CD8-positive, alpha-beta memory T cell (primary cell): ENCODE measurements around the gene RPL31. TPM values are rescaled to one million over a fixed set of nuclear protein-coding genes. Genes with fewer than 3 reads are reported as not detected.
"Not testable (repeated sequence)": the region's sequence is repeated elsewhere in the genome, so short reads cannot be mapped to it uniquely, and the experiment has no call there.

ENCODE experiments used
- CTCF ChIA-PET: fragments of 350-600 bp; sonication (Branson Sonifier 250); formaldehyde crosslinking; loops from one replicate; lab custom pipeline; 2021; ENCODE audit warnings: antibody characterized with exemption; lab: Charles Lee
- POLR2A ChIA-PET: fragments of 350-600 bp; sonication (Branson Sonifier 250); formaldehyde crosslinking; loops from one replicate; lab custom pipeline; 2021; ENCODE audit warnings: antibody characterized with exemption; lab: Charles Lee
- DNase-seq, 5 donors: peaks; one replicate each; pipeline versions ENCODE4 v3.0.0 to v3.0.0-alpha.2; 2020 to 2022; ENCODE audit warnings: mixed read lengths in 1 of 5
- H3K27ac ChIP-seq: one replicate; pipeline ENCODE4 v1.7.0; 2013; ENCODE audit warnings: low read depth, mild to moderate bottlenecking, low read length, moderate library complexity
- H3K27me3 ChIP-seq: 2 replicates; pipeline ENCODE4 v1.7.0; 2013; ENCODE audit warnings: low read length, mild to moderate bottlenecking; ENCODE audit not compliant: insufficient read depth, poor library complexity, severe bottlenecking
- H3K36me3 ChIP-seq: 2 replicates; pipeline ENCODE4 v1.7.0; 2013; ENCODE audit warnings: mild to moderate bottlenecking, low read length, moderate library complexity; ENCODE audit not compliant: insufficient read depth
- H3K4me1 ChIP-seq: 2 replicates; pipeline ENCODE4 v1.7.0; 2013; ENCODE audit warnings: mild to moderate bottlenecking, low read length, moderate library complexity; ENCODE audit not compliant: insufficient read depth
- H3K4me3 ChIP-seq: 2 replicates; pipeline ENCODE4 v1.7.0; 2013; ENCODE audit warnings: mild to moderate bottlenecking, low read length
- H3K9me3 ChIP-seq: 2 replicates; pipeline ENCODE4 v1.7.0; 2013; ENCODE audit warnings: mild to moderate bottlenecking, low read length
- H3K27ac Mint-ChIP-seq, 8 donors: one replicate each; pipeline ENCODE4 v1.8.0; 2020 to 2021; ENCODE audit warnings: mixed read lengths in 8 of 8, mild to moderate bottlenecking in 6 of 8, inconsistent platforms in 3 of 8, moderate library complexity in 3 of 8
- H3K27me3 Mint-ChIP-seq, 2 donors: one replicate each; pipeline ENCODE4 v1.8.0; 2020 to 2021; ENCODE audit warnings: mixed read lengths in 2 of 2, mild to moderate bottlenecking in 1 of 2, moderate library complexity in 1 of 2
- H3K36me3 Mint-ChIP-seq, 3 donors: one replicate each; pipeline ENCODE4 v1.8.0; 2020 to 2021; ENCODE audit warnings: mixed read lengths in 3 of 3, inconsistent platforms in 1 of 3, mild to moderate bottlenecking in 1 of 3
- H3K4me1 Mint-ChIP-seq, 3 donors: one replicate each; pipeline ENCODE4 v1.8.0; 2020 to 2021; ENCODE audit warnings: mixed read lengths in 3 of 3, inconsistent platforms in 1 of 3, mild to moderate bottlenecking in 1 of 3
- H3K4me3 Mint-ChIP-seq, 7 donors: one replicate each; pipeline ENCODE4 v1.8.0; 2020 to 2021; ENCODE audit warnings: mixed read lengths in 7 of 7, mild to moderate bottlenecking in 6 of 7, moderate library complexity in 4 of 7, inconsistent platforms in 2 of 7
- H3K9me3 Mint-ChIP-seq, 5 donors: one replicate each; pipeline ENCODE4 v1.8.0; 2020 to 2022; ENCODE audit warnings: mixed read lengths in 5 of 5, mild to moderate bottlenecking in 3 of 5, moderate library complexity in 2 of 5, inconsistent platforms in 1 of 5
- polyA plus RNA-seq: library from polyadenylated mRNA; unstranded; fragments of 300-500 nt; fragmentation: Illumina TruSeq; gene quantifications from one replicate; pipeline ENCODE4 v1.2.3, GENCODE V29; 2021
- total RNA-seq, 2 experiments: library from RNA; stranded (reverse); gene quantifications; one replicate each; pipeline ENCODE4 v1.2.3, GENCODE V29; 2021

RPL31 gene
- total and polyA plus RNA-seq, 3 experiments from 2014 or later: 1,340 to 4,796 (median 1,381) TPM

- Histone ChIP-seq H3K9me3 (no peaks in the 10 kb centered on the region), H3K36me3 (no peaks in the 10 kb centered on the region), H3K27ac (no peak overlapping the region), H3K4me3 (no peak overlapping the region), H3K4me1 (no peaks in the 10 kb centered on the region), H3K27me3 (peaks cover 3% of the 10 kb centered on the region)
- peaks cover 0 to 2% (median 0%) of the 10 kb centered on the region in 5 donors for H3K9me3 Mint-ChIP-seq
- no peaks in the 10 kb centered on the region for H3K4me1 Mint-ChIP-seq
- peaks cover 6 to 17% of the 10 kb centered on the region in 2 donors for H3K27me3 Mint-ChIP-seq
- POLR2A ChIA-PET: no interaction called here
- CTCF ChIA-PET: no interaction called here
- DNase-seq: no peak
- H3K36me3 Mint-ChIP-seq: peaks cover 0 to 5% (median 0%) of the 10 kb centered on the region in 3 donors
- no peak overlapping the region for H3K4me3 Mint-ChIP-seq
- no peak overlapping the region for H3K27ac Mint-ChIP-seq
Measured at GRCh38 chr2:101047075-101047766, 45.1 kb downstream of the RPL31 start.

GRCh38 chr2:101047774-101048173 is 45.7 kb downstream of the RPL31 start:
- Mint-ChIP-seq H3K27me3 (peaks cover 6 to 16% of the 10 kb centered on the region in 2 donors), H3K9me3 (peaks cover 0 to 2% (median 0%) of the 10 kb centered on the region in 5 donors), H3K27ac (no peak overlapping the region), H3K4me3 (no peak overlapping the region), H3K36me3 (peaks cover 0 to 5% (median 0%) of the 10 kb centered on the region in 3 donors), H3K4me1 (no peaks in the 10 kb centered on the region)
- no peaks in the 10 kb centered on the region for H3K4me1 ChIP-seq
- peaks cover 3% of the 10 kb centered on the region for H3K27me3 ChIP-seq
- ChIA-PET POLR2A (no interaction called here), CTCF (no interaction called here)
- no peak for DNase-seq
- H3K9me3 ChIP-seq: no peaks in the 10 kb centered on the region
- no peaks in the 10 kb centered on the region for H3K36me3 ChIP-seq
- H3K4me3 ChIP-seq: no peak overlapping the region
- no peak overlapping the region for H3K27ac ChIP-seq

GRCh38 chr2:101048756-101049155 is 46.7 kb downstream of the RPL31 start:
- no peak overlapping the region for H3K27ac Mint-ChIP-seq
- Histone ChIP-seq H3K9me3 (no peaks in the 10 kb centered on the region), H3K36me3 (no peaks in the 10 kb centered on the region), H3K4me3 (no peak overlapping the region), H3K4me1 (no peaks in the 10 kb centered on the region), H3K27ac (no peak overlapping the region), H3K27me3 (peaks cover 3% of the 10 kb centered on the region)
- peaks cover 0 to 2% (median 0%) of the 10 kb centered on the region in 5 donors for H3K9me3 Mint-ChIP-seq
- CTCF ChIA-PET: no interaction called here
- H3K4me1 Mint-ChIP-seq: no peaks in the 10 kb centered on the region
- no peak overlapping the region for H3K4me3 Mint-ChIP-seq
- peaks cover 0 to 5% (median 0%) of the 10 kb centered on the region in 3 donors for H3K36me3 Mint-ChIP-seq
- POLR2A ChIA-PET: no interaction called here
- no peak for DNase-seq
- H3K27me3 Mint-ChIP-seq: peaks cover 6 to 12% of the 10 kb centered on the region in 2 donors

- H3K4me1 Mint-ChIP-seq, H3K9me3 Mint-ChIP-seq, H3K27ac Mint-ChIP-seq, POLR2A ChIA-PET, DNase-seq, H3K27ac ChIP-seq, CTCF ChIA-PET, H3K36me3 ChIP-seq, H3K9me3 ChIP-seq, H3K4me3 Mint-ChIP-seq, H3K4me3 ChIP-seq, H3K4me1 ChIP-seq, H3K27me3 ChIP-seq, H3K27me3 Mint-ChIP-seq, H3K36me3 Mint-ChIP-seq: not testable (repeated sequence)
Measured at GRCh38 chr2:101050886-101051285, 48.8 kb downstream of the RPL31 start.

GRCh38 chr2:101052147-101052546 is 50.1 kb downstream of the RPL31 start:
- no peak overlapping the region for H3K4me3 ChIP-seq
- H3K4me1 Mint-ChIP-seq: no peaks in the 10 kb centered on the region
- no peaks in the 10 kb centered on the region for H3K4me1 ChIP-seq
- POLR2A ChIA-PET: no interaction called here
- H3K9me3 ChIP-seq: no peaks in the 10 kb centered on the region
- no peaks in the 10 kb centered on the region for H3K27me3 ChIP-seq
- no peak overlapping the region for H3K4me3 Mint-ChIP-seq
- peaks cover 0 to 5% (median 0%) of the 10 kb centered on the region in 3 donors for H3K36me3 Mint-ChIP-seq
- no peak overlapping the region for H3K27ac ChIP-seq
- no peak overlapping the region for H3K27ac Mint-ChIP-seq
- peaks cover 0 to 2% (median 0%) of the 10 kb centered on the region in 5 donors for H3K9me3 Mint-ChIP-seq
- DNase-seq: no peak
- CTCF ChIA-PET: no interaction called here
- H3K27me3 Mint-ChIP-seq: peaks cover 0 to 4% of the 10 kb centered on the region in 2 donors
- no peaks in the 10 kb centered on the region for H3K36me3 ChIP-seq

- no peaks in the 10 kb centered on the region for H3K4me1 ChIP-seq
- Mint-ChIP-seq H3K9me3 (peaks cover 0 to 2% (median 0%) of the 10 kb centered on the region in 5 donors), H3K27ac (no peak overlapping the region), H3K4me3 (no peak overlapping the region), H3K27me3 (peaks cover 0 to 4% of the 10 kb centered on the region in 2 donors), H3K36me3 (peaks cover 0 to 5% (median 0%) of the 10 kb centered on the region in 3 donors), H3K4me1 (no peaks in the 10 kb centered on the region)
- ChIA-PET POLR2A (no interaction called here), CTCF (no interaction called here)
- no peaks in the 10 kb centered on the region for H3K27me3 ChIP-seq
- no peaks in the 10 kb centered on the region for H3K36me3 ChIP-seq
- no peak overlapping the region for H3K4me3 ChIP-seq
- no peak overlapping the region for H3K27ac ChIP-seq
- H3K9me3 ChIP-seq: no peaks in the 10 kb centered on the region
- DNase-seq: no peak
Measured at GRCh38 chr2:101053117-101053516, 51.0 kb downstream of the RPL31 start.

Other genes starting within 250 kb of the RPL31 start
- 1 to 10 TPM in 1 of 2 experiments, under 1 TPM in 1; 0.75 to 1.8 TPM for gene NPAS2, start 182.2 kb upstream of the RPL31 start, total RNA-seq
- gene NPAS2, start 182.2 kb upstream of the RPL31 start, polyA plus RNA-seq: 1.1 TPM
- gene TBC1D8, start 149.1 kb downstream of the RPL31 start, total RNA-seq: under 1 TPM; 0.55 to 0.89 TPM
- gene TBC1D8, start 149.1 kb downstream of the RPL31 start, polyA plus RNA-seq: 0.69 TPM